Superior temporal gyrus (tissue), 1 donor: ENCODE results near the gene MAS1.

Experiments used
- DNase-seq: peaks from one replicate; pipeline ENCODE4 v3.0.0-alpha.2; 2016; ENCODE audit errors: extremely low spot score

Gene MAS1

DNA sequence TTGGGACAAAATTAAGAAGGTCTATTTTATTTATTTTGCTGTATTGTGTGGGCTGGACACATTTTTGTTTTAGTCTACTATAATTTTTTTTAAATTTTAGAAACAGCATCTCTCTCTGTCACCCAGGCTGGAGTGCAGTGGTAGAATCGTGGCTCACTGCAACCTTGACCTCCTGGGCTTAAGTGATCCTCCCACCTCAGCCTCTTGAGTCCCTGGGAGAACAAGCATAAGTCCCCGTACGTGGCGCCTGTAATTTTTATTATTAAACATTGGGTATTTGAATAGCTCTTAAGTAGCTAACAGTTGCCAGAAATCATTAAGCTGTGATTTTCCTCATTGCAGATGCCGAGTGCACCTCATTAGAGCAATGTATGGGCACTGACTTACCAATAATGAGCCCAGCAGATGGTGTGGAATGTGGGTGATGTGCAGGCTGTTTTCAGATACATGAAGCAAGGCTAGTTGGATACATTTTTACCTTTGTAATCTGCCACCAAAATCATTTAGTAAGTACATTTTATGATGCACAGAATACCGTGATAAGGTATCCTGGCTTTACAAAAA is 10.3 kb upstream of the MAS1 start:
- no peak for DNase-seq

GRCh38 chr6:159884720-159885119 is 6.1 kb upstream of the MAS1 start:
- no peak for DNase-seq

DNA sequence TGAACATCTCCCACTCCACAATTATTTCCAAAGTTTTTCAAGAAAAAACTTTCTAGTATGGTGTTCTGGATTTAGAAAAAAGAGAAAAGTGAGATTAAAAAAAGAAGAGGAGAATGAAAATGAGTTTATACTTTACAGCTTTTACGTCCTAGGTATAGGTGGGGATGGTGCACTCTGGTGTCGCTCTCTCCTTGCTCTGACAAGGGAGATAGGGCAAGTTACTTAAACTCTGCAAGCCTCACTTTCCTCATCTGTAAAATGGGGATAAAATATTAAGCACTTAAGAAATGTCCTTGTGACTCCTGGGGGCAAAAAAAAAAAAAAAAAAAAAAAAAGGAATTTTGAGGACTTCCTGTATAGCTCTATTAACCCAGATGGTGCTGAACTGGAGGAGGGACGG is 4.5 kb upstream of the MAS1 start:
- no peak for DNase-seq

GRCh38 chr6:159887146-159887545 is 3.6 kb upstream of the MAS1 start:
- DNase-seq: no peak

DNA sequence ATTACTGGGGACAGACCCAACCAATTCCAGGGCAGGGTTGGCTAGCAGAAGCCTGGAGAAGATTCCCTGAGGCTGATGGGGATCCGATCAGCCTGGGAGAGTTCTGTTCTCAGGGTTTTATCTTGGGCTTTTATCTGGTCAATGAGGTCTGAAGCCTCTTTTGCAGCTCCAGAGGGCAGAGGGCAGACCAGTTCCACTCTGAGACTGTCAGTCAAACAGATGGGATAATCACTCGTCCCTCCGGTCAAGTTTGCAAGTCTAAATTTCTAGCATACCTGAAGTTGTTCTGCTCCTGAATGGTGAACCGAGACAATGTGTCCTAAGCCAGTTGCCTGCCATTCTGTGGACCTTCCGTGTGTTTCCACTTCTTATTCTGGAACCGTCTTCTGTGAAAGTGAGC is 3.0 kb upstream of the MAS1 start:
- DNase-seq: no peak

- DNase-seq: no peak
These were observed 587 bp upstream of the MAS1 start for GRCh38 chr6:159890201-159890600.

DNA sequence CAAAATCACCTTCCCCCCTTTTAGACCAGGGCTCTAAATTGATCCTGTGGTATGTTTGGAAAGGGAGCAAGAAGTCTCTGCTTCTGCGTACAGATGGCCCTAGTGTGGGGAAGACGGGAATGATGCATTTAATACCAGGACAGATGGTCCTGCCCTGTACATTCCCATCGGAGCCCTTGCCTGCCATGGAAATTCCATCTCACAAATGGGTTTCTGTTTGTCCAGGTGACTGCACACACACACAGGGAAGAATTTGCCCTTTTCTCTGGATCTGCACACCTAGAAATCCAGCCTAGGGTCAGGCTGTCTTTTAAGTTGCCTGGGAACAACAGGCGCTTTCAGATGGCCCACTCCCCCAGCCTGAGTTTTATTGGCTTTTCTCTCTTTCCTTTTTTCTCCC is 1.3 kb downstream of the MAS1 start:
- DNase-seq: no peak

DNA sequence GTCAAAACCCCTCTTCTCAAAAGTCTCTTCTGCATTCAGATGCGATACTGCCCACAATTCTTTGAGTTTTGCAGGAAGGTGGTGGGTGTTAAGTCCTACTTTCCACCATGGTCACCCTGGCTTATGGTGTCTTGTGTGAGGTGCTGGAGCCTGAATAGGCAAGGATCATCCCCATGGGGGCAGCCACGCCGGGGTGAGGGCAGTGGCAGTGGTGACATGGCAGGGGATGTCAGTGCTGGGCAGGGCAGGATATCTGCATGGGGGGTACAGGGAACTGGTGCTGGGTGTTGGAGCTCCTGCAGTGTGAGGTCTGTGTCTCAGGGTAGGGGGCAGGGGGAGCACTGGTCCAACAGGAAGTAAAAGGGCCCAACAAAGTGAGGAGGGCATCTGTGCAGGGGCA is 2.3 kb downstream of the MAS1 start:
- DNase-seq: no peak

GRCh38 chr6:159894991-159895390 is 4.2 kb downstream of the MAS1 start:
- no peak for DNase-seq

DNA sequence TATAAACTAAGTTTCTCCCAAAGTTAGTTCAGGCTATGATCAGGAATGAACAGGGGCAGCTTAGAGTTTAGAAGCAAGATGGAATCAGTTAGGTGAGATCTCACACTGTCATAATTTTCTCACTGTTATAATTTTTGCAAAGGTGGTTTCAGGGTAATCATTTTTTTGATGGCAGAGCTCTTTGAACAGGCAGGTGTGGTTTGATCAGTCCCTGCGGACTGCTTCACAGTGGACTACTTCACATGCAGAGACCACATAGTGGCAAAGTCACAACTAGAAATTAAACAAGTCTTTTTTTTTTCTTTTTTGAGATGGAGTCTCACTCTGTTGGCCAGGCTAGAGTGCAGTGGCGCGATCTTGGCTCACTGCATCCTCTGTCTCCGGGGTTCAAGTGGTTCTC is 6.8 kb downstream of the MAS1 start:
- no peak for DNase-seq

GRCh38 chr6:159898519-159898918 is 7.7 kb downstream of the MAS1 start:
- DNase-seq: no peak

- no peak for DNase-seq
These were observed 9.4 kb downstream of the MAS1 start for GRCh38 chr6:159899994-159900745.

DNA sequence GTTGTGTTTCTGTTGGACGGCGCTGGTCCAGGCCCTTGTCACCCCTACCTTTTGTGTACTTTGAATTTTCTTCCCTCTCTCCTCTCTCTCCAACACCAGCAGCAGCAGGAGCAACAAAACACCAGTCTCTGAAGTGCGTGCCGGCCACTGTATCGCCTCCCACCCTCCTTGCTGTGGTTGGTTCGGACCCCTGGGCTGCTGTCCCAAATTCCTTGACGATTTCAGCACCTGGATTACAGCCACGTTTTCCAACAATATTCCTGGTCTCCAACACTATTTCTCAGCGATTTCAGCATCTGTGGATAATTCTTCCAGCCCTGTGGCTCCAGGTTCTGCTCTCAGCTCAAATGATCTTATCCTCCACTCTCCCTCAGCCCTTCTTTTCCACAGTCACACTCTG is 11.8 kb downstream of the MAS1 start:
- DNase-seq: no peak

DNA sequence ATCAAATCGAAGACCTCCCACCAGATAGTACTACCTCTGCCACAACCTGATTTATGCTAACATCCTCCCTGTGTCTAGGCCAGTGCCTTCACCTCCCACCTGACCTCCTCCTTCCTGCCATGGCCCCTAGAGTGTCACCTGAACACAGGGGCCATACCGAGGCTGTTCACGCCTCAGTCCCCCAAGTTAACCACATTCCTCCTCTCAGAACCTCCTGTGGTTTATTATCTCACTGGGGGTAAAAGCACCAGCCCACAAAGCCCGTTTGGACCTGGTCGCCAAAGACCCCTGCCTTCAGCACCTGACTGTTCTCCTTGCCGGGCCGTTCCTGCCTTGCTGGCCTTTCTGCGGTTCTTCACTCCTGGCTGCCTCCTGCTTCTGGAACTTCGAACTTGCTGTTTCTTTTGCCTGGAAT is 13.7 kb downstream of the MAS1 start:
- no peak for DNase-seq

DNA sequence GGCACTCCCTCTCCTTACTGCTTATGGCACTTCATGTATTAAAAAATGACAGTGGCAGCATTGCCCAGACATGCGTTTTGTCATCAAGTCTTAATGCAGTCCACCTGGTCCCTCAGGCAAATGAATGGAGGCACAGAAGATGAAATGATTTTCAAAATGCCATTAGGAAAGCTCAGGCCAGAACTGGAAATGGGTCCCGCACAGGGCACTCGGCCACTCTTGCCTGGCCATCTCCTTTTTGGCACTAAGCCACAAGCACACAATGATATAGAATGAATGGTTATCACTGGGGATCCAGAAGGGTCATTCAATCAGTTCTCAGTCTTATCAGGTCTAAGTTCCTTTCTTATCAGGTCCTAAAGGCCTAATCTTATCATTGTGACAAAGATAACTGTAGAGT is 15.6 kb downstream of the MAS1 start:
- no peak for DNase-seq

GRCh38 chr6:159908535-159908934 is 17.7 kb downstream of the MAS1 start:
- DNase-seq: no peak

GRCh38 chr6:159908979-159909378 is 18.2 kb downstream of the MAS1 start:
- DNase-seq: no peak

DNA sequence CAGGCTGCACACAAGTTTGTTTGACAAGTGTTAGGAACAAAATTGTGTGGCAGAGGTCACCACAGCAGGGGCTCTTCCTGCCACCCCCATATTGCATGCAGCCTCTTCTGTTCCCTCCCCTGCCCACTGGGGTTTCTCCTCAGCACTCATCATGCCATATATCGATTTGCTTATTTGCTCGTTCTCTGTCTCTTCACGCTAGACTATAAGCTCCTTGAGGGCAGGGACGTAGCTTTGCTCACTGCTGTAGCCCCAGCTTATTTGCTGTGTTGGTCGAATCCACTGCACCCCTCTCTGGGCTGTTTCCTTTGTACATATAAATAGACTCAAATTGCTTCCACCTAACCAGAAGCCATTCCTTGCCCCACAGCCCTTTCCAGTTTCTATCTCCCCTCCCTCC is 19.6 kb downstream of the MAS1 start:
- no peak for DNase-seq

DNA sequence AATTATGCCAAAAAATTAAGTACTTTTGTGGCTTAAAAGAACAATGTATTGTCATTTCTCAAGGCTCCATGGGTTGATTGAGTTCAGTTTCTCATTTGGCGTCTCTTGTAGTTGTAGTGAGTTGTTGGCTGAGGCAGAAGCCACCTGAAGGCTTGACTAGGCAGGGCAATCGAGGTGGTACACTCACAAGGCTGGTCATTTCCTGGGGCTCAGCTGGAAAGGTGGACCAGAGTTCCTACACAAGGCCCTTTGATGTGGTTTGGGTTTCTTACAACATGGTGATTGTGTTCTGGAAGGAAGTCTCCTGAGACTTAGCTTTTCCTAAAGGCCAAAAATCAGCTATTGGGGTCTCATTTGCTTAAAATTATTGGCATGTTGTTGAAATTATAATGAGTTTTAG is 22.6 kb downstream of the MAS1 start:
- no peak for DNase-seq

GRCh38 chr6:159913862-159914564 is 23.2 kb downstream of the MAS1 start:
- no peak for DNase-seq

GRCh38 chr6:159914565-159914923 is 23.8 kb downstream of the MAS1 start:
- DNase-seq: no peak

DNA sequence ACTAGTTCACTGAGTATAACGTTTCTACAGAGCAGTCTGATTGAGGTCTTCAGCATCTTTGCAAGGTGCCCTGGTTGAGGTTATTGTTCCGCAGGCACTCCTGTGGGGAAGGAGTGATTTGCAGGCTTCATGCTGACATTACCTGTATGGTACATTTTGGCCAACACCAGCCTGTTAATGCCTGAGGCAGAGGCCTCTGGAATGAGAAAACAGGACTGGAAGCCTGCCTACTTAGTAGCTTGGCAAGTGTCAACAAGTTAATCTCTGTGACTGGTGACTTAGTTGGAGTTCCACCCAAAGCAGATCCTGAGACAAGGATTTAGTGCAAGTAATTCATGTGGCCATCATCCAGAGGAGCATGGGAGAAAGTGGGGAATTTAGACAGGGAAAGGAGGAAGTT is 24.6 kb downstream of the MAS1 start:
- DNase-seq: no peak

- DNase-seq: no peak
These were observed 25.4 kb downstream of the MAS1 start for GRCh38 chr6:159916237-159916636.
